Right kidney (tissue), 1 donor: Measurements from ENCODE around the gene UNK.
"Not testable (repeated sequence)": the region's sequence is repeated elsewhere in the genome, so short reads cannot be mapped to it uniquely, and the experiment has no call there.

Experiments used
- DNase-seq: peaks from one replicate; pipeline ENCODE4 v3.0.0-alpha.2; 2016

Gene UNK

DNA sequence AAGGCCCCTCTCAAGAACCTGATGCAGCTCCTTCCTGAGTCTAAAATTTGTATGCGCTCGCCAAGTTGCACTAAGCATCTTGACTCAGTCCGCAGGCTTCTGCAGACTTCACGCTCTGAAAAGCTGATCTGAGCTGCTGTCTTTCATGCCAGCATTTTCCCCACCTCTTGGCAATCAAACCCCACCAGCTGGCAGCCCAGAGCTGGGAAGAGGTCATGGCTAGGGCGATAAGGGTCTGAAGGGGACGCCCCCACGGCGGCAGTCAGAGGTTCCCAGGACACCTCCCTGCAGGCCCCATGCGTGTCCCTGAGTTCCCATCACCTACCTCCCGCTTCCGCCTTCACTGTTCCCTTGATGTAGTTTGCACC, 64.7 kb downstream of the UNK start:
- DNase-seq: no peak

DNA sequence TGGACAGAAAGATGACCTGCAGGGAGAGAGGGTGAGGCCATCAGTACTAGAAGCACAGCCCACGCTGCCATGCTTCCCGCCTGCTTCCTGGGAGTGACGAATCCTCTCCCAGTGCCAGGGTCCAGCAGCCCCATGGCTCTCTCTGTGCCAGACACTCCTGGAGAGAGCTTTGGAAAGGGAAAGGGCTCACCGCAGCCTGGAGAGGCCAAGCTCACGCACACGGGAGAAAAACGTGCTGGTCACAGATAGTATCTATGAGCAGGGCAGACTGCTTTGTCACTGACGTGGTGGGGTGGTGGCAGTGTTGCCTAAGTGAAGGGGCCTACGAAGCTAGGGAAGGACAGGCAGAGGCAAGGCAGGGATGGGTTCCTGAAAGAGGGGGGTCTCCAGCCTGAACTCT, 65.1 kb downstream of the UNK start:
- no peak for DNase-seq

DNA sequence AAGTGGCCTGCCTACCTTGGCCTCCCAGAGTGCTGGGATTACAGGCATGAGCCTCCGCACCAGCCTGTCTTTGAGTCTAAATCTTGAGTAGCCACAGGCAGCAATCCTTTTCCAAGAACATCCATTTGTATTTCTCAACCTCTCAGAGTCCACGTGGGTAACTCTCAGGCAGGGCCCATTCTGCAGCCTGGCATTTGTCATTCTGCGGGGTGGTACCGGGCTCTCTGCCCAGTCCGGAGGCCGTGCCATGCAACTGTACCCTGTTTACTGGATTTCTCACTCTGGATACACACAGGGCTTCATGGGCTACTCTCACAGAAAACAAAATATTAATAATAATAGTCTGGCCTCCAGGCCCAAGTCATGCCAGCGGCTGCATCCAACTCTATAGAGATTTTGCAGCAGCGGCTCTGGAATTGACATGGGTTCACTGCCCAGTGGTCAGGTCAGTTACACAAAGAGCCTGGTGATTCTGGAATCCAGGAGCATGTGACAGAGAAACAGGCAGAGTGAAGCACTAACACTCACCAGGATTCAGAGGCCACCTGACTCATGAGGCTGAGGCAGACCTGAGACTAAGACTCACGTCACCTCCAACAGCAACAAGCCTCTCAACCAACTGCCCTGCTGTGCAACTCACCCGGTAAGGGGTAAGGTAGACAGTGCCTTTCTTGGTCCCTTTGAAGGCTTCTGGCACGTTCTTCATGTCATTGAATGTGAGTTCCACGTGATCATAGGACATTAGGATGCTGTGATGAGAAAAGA, 66.5 kb downstream of the UNK start:
- no peak for DNase-seq

DNA sequence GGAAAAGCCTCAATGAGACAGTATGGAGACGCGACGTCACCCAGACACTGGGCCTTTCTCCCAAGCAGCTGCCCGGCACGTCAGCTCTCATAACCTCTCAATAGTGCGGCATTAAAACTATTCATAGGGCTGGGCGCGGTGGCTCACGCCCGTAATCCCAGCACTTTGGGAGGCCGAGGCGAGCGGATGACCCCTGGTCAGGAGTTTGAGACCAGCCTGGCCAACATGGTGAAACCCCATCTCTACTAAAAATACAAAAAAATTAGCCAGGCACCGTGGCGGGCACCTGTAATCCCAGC, 67.0 kb downstream of the UNK start:
- DNase-seq: not testable (repeated sequence)

DNA sequence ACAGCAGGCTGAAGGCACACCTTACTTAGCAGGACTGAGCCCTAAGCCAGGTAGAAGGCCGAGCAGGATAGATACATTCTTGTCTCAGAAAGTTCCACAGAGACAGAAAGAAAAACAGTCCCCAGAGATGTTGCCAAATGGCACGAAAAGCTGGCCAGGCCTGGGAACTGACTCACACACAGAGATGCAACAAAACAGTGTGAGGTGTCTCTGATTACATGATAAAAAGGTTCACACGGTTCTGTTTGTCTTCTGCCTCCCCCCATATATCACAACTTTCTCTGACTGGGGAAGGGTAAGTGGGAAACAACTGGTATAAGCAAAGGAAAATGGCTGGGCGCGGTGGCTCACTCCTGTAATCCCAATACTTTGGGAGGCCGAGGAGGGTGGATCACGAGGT, 68.8 kb downstream of the UNK start:
- DNase-seq: no peak

DNA sequence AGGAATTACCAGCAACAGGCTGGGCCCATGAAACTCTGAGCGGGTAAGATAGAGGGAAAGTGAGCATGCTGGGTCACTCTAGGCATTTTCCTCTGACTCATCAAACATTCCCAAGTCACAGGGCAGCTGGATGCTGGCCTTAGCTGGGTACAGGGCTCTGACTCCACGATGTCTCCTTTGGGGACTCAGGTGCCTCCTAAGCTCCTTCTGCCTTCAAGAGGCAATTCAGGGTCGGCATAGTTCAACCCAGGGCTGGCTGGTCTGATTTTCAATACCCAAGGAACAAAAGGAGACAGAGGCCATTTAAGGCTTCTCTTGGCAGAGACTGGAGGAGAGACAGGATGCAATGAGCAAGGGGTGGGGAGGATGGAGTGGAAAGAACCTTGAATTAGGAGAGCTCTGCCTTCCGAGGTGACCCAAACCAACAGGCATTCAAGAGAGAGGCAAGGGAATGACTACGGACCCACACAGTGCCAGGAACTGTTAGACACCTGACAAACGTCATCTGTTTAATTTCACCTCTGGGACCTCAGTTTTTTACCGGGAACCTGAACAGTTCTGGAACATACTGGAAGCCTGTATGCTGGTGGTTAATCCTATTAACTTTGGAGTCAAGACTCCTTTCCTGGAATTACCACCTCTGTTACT, 69.6 kb downstream of the UNK start:
- DNase-seq: no peak

DNA sequence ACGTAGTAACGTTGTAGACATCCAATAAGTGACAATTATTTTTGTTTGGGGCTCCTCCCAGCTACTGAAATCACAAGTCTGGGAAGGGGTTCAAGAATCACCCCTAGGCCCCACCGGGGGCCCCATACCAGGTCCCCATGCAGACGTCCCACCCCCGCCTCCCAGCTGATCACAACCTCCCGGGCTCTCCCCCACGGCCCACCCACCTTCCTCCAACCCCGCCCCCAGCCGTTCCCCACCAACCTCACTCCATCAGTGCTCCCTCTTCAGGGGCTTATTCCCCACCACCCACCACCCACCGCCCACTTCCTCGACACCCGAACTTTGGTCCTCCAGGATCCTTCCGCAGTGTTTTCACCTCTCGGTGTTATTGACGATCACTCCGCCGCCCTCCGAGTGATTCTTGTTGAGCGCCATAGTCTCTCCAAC, 70.3 kb downstream of the UNK start:
- no peak for DNase-seq

DNA sequence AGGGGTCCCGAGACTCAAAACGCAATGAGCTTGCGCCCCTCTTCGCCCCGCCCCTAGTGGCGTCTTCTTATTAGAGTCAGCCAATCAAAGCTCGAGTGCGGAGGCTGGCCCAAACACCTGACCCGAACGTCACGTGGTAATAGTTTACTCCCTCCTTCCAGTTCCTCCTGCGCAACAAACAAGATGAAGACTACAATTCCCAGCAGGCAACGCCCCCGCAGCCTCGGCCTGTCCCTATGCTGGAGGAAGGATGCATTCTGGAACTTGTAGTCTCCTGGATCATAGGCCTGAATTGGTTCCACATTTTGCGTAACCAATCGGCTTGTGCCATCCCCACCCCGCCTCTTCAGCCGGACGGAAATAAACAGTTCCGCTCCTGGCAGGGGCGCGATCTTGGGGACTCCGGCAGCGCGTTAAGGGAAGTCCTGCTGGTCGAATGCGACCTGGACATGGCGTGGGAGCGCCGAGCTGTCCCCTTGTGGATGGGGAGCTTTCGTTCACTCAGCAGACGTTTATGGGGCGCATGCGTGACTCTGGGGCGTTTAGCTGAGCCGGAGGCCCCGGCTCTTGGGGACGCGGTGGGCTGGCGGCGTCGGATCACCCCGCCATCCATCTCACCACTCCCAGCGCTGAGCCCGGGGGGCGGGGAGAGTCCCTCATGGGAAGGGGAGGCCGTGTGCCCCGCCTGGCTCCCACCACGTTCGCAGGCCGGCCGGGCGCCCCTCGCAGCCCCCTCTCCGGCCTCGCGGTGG, 70.9 kb downstream of the UNK start, which contains the start of gene WBP2:
Gene WBP2, minus strand, starts transcription at position 26 of the 752 bp plus-strand sequence. CDS start 38 bp downstream, outside the sequence.
- DNase-seq: peak; percentile 97

DNA sequence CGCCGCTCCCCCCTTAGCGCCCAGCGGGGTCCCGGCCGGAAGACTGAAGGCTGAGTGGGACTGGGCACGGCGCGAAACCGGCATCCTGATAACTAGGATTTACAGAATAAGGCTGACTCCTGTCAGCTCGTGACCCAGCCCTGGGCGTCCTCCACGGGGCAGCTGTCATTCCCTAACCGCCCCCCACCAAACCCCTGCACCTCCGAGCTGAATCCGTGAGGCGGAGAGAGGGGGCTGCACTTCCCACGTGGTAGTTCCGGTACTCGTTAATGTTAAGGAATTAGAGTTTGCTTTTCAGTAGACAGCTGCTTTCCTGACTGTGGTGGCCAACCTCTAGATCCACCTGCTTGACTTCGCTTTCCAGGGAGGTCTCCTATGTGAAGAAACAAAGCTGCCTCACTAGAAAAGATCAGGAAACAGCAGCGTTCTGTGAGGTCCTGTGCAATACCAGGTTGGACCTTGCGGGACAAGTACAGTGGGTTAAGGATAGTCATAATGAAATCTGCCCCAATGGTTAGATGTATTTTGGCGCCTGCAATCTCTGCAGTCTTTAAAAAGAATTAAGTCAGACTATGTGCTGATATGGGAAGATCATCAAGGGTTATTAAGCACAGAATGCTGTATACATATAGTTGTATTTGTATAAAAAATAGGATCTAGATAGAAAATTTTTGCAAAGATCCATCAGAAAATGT, 71.6 kb downstream of the UNK start:
- no peak for DNase-seq

DNA sequence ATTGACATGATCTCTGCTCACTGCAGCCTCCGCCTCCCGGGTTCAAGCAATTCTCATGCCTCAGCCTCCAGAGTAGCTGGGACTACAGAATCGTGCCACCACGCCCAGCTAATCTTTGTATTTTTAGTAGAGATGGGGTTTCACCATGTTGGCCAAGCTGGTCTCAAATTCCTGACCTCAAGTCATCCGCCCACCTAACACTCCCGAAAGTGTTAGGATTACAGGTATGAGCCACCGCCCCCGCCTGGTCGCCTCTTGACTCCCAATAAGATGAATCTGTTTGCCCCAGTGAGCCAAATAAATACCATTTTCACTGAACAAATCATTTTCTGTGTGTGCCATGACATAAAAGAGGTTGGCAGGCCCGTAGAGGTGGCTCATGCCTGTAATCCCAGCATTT, 74.8 kb downstream of the UNK start:
- DNase-seq: not testable (repeated sequence)

DNA sequence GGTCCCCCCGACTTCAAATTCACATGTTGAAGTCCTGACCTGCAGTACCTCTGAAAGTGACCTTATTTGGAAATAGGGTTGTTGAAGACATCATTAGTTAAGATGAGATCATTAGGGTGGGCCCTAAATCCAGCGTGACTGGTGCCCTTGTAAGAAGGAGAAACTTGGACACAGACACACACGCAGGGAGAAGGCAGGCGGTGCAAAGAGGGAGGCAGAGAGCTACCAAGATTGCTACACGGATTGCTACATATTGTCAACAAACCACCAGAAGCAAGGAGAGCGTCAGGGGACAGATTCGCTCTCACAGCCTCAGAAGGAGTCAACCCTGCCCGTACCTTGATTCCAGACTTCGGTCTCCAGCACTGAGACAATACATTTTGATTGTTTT, 77.3 kb downstream of the UNK start:
- no peak for DNase-seq

DNA sequence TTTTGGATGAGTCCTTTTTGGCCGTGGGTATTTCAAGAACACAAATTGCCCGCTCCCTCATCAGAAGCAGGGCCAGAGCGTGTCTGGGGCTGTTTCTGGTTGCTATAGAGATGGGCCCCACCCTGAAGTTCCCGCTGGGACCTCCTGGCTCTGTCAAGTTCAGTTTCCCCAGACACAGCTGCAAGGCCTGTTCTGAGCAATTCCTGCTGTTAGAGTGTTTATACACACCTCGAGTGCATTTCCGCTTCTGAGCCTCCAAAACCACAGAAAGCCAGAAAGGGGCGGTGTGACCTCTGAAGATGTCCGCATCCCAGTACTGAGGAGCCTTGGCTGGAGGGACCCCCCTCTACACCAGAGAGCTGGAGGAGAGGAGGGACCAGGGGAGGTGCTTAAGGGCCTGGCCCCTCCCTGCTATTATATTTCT, 79.9 kb downstream of the UNK start:
- no peak for DNase-seq

DNA sequence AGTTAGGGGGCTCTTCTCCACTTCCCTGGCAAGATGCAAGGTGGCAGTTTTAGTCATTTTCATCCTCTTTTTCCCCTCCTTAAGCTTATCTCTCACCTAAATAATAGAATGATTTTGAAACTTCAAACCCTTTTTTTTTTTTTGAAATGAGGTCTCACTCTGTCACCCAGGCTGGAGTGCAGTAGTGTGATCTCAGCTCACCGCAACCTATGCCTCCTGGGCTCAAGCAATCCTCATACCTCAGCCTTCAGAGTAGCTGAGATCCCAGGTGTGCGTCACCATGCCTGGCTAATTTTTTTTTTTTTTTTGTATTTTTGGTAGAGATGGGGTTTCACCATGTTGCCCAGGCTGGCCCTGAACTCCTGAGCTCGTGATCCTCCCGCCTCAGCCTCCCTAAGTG, 80.3 kb downstream of the UNK start:
- DNase-seq: not testable (repeated sequence)

DNA sequence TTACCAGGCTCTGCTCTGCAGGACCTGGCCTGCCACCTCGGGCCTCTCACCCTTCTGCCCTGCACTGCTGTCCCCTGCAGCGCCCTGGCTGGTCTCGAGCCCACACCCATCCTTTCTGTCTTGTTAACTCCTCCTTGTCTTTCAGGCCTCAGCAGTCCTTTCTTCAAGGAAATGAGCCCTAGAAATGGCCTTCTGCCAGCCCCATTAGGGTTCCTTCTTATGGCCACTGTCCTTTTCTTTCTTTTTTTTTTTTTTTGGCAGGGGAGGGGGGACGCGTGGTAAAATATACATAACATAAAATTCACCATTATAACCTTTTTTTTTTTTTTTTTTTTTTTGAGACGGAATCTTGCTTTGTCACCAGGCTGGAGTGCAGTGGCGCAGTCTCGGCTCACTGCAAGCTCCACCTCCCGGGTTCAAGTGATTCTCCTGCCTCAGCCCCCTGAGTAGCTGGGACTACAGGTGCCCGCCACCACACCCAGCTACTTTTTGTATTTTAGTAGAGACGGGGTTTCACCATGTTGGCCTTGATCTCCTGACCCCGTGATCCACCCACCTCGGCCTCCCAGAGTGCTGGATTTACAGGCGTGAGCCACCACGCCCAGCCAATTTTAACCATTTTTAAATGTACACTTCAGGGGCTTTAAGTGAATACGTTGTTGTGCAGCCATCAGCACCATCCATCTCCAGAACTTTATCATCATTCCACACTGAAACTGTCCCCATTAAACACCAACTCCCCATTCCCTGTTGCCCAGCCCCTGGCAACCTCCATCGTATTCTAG, 81.0 kb downstream of the UNK start:
- not testable (repeated sequence) for DNase-seq

DNA sequence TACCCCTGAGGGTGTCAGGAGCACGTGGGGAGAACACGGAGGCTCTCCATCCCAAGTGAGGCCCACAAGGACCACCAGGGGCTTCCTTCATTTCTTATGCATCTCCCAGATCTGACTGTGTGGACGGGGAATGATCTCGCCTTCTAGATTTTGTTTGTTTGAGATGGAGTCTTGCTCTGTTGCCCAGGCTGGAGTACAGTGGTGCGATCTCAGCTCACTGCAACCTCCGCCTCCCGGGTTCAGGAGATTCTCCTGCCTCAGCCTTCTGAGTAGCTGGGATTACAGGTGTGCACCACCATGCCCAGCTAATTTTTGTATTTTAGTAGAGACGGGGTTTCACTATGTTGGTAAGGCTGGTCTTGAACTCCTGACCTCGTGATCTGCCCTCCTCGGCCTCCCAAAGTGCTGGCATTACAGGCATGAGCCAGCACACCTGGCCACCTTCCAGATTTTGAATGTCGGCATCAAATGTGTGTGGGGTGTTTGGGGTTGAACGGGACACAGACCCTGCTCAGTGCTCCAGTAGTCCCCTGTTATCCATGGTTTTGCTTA, 84.2 kb downstream of the UNK start:
- DNase-seq: not testable (repeated sequence)

DNA sequence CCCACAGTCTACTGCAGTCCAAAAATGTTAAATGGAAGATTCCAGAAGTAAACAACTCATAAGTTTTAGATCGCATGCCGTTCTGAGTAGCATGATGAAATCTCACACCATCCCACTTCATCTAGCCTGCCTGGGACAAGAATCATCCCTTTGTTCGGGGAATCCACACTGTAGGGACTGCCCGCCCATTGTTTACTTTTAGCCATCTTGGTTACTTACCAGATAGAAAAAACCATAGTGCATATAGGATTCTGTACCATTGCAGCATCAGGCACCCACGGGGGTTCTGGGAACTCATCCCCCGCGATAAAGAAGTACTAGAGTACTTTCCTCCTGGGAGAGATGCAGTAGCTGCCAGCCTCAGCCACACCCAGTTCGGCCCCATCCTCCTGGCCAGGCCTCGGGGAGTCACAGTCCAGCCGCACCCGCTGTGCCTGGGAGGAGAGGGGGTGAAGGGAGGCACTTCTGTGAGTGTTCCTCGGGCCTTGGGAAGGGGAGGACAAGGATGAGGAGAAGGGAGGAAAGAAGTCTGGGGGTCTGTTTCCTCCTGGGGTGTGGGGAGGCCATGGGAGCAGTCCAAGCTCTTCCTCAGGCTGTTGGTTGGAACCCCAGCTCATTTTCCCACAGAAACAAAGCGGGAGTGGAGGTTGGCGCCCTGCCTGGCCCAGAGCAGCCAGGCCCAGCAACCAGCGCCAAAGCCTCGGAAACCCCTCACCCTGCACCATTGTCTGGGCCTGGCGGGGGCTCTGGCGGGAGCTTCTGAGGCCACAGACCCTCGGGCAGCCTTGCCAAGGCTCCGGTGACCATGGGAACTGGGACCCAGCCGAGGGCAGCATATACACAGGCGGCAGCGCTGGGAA, 84.9 kb downstream of the UNK start:
- DNase-seq: no peak

DNA sequence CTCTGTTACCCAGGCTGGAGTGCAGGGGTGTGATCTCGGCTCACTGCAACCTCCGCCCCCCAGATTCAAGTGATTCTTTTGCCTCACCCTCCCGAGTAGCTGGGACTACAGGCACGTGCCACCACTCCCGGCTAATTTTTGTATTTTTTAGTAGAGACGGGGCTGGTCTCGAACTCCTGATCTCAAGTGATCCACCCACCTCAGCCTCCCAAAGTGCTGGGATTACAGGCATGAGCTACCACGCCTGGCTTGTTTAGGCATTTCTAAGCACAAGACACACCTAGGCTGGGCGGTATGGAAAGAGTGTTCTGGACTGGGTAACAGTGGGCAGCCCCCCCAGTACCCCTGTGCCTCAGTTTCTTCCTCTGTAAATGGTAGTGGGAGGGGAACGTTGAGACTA, 85.6 kb downstream of the UNK start:
- DNase-seq: not testable (repeated sequence)

DNA sequence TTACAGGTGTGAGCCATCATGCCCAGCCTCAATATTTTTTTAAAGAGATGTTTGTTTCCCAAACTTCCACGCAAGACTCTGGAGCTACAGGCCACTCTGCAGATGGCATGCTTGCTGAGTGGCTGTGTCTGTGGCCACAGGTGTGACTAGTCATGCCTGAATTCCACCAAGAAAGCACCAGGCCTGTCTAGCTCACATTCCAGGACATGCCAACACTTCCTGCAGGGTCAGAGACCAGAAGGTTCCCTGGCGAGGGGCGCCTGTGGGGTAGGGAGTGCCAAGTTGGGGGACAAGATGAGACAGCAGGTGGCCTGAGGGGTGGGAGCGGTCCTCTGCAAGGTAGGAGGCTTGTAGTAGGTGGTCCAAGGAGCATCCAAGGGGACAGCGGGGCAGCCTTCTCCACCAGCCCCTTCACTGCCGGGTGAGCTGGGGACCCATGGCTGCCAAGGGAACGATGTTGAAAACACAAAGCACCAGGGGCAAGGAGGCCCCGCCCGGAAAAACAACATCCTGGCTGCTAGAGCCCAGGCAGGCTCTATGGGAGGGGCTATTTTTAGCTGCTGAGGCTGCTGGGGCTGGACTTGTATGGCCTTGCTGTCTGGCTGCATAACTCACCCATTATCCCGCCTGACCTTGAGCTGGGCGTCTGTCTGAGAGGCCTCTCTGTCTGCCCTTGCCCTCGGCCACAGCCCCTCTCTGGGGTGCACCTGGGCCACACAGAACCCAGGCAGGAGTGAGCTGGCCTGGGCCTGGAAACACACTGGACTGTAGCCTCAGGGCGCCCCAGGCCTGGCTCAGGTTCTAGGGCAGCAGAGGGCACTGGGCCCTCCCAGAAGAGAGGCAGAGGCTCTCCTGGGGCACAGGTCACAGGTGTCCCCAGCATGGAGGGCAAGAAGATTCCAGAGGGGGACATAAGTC, 88.1 kb downstream of the UNK start:
- no peak for DNase-seq

DNA sequence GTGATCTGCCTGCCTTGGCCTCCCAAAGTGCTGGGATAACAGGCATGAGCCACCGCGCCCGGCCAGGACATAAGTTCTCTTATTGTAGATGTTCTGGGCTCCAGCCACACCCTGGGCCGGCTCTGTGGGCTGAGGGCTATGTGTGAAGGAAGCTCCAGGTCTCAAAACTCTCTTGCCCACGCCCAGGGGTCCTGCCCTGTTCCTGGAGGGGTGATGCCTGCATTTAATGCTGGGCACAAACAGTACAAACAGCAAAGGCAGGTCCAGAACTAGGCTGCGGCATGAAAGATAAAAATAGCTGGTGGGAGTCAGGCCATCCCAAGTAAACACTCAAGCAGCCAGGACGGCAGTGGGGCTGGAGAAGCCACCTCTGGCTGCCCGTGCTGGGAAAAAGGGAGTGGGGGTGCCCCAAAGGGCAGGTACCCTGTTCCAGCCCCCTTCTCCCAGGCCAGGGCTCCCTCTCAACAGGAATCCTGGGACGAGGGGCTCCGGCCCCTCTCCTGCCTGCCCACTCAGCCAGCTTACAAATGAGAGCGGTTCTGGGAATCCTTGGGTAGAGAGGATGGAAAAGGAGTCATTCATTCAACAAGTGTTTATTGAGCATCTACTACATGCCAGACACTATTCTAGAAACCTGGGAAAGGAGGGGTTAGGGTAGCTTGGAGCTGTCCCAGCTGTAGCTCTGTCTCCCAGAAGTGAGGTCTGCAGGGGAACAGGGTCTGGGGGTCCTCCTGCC, 89.1 kb downstream of the UNK start:
- no peak for DNase-seq
